Liver (tissue), 9 donors: ENCODE data around the gene C3. TPM values are rescaled to one million over a fixed set of nuclear protein-coding genes. Genes with fewer than 3 reads are reported as not detected.
A peak's percentile ranks its signal among the peaks of the same experiment; 100 is the strongest.

Experiments used
- DNase-seq: peaks from one replicate; pipeline ENCODE4 v3.0.0-alpha.2; 2017; ENCODE audit warnings: low spot score
- H3K27ac ChIP-seq, 2 donors: one replicate each; pipeline ENCODE4 v1.7.0; 2013; ENCODE audit warnings: inconsistent platforms in 2 of 2, low read length in 2 of 2, control low read depth in 1 of 2, low read depth in 1 of 2, mild to moderate bottlenecking in 1 of 2
- H3K27me3 ChIP-seq, 4 donors: one replicate each; pipeline versions ENCODE4 v1.6.1 to v1.7.0; 2013; ENCODE audit warnings: low read length in 3 of 4, inconsistent platforms in 1 of 4, mild to moderate bottlenecking in 1 of 4, moderate library complexity in 1 of 4; ENCODE audit not compliant: control insufficient read depth in 4 of 4, insufficient read depth in 4 of 4
- H3K36me3 ChIP-seq, 4 donors: one replicate each; pipeline versions ENCODE4 v1.6.1 to v1.7.0; 2013; ENCODE audit warnings: low read length in 3 of 4, mild to moderate bottlenecking in 3 of 4, low read depth in 1 of 4, moderate library complexity in 1 of 4; ENCODE audit not compliant: control insufficient read depth in 4 of 4, insufficient read depth in 3 of 4
- H3K4me1 ChIP-seq, 4 donors: one replicate each; pipeline versions ENCODE4 v1.6.1 to v1.7.0; 2013; ENCODE audit warnings: low read length in 3 of 4, mild to moderate bottlenecking in 3 of 4, moderate library complexity in 1 of 4; ENCODE audit not compliant: control insufficient read depth in 4 of 4, insufficient read depth in 4 of 4
- H3K4me3 ChIP-seq, 3 donors: one replicate each; pipeline versions ENCODE4 v1.6.1 to v1.7.0; 2013; ENCODE audit warnings: low read length in 3 of 3, control low read depth in 1 of 3, low read depth in 1 of 3, mild to moderate bottlenecking in 1 of 3
- H3K9ac ChIP-seq, 2 donors: one replicate each; pipeline ENCODE4 v1.7.0; 2013; ENCODE audit warnings: low read length in 2 of 2, mild to moderate bottlenecking in 2 of 2, moderate library complexity in 2 of 2, control low read depth in 1 of 2, low read depth in 1 of 2
- H3K9me3 ChIP-seq, 4 donors: one replicate each; pipeline versions ENCODE4 v1.6.1 to v1.7.0; 2013; ENCODE audit warnings: low read length in 3 of 4; ENCODE audit not compliant: control insufficient read depth in 4 of 4
- EGR1 ChIP-seq, 2 donors: IDR thresholded peaks; 2 replicates each; pipeline ENCODE4 v1.6.1; 2016 to 2018; ENCODE audit warnings: antibody characterized with exemption in 2 of 2, low read depth in 2 of 2
- FOXA1 ChIP-seq: IDR thresholded peaks from 2 replicates; pipeline ENCODE4 v1.6.1; 2016; ENCODE audit warnings: antibody characterized with exemption
- HNF4A ChIP-seq, 2 donors: conservative IDR thresholded peaks; 2 replicates each; pipeline ENCODE4 v1.6.1; 2016; ENCODE audit warnings: antibody characterized with exemption in 2 of 2, mild to moderate bottlenecking in 2 of 2
- HNF4G ChIP-seq: IDR thresholded peaks from 2 replicates; pipeline ENCODE4 v1.6.1; 2016; ENCODE audit warnings: antibody characterized with exemption
- JUND ChIP-seq, 2 donors: IDR thresholded peaks; 2 replicates each; pipeline ENCODE4 v1.6.1; 2016; ENCODE audit warnings: antibody characterized with exemption in 2 of 2
- NR2F2 ChIP-seq: IDR thresholded peaks from 2 replicates; pipeline ENCODE4 v1.6.1; 2016; ENCODE audit warnings: antibody characterized with exemption
- RAD21 ChIP-seq, 2 donors: IDR thresholded peaks; 2 replicates each; pipeline ENCODE4 v1.6.1; 2016; ENCODE audit warnings: antibody characterized with exemption in 2 of 2, mild to moderate bottlenecking in 2 of 2
- RXRA ChIP-seq, 2 donors: IDR thresholded peaks; 2 replicates each; pipeline ENCODE4 v1.6.1; 2017 to 2018; ENCODE audit warnings: antibody characterized with exemption in 2 of 2, mild to moderate bottlenecking in 1 of 2
- SP1 ChIP-seq: IDR thresholded peaks from 2 replicates; pipeline ENCODE4 v1.6.1; 2018; ENCODE audit warnings: antibody characterized with exemption, mild to moderate bottlenecking
- TAF1 ChIP-seq: conservative IDR thresholded peaks from 2 replicates; pipeline ENCODE4 v1.6.1; 2016; ENCODE audit warnings: antibody characterized with exemption, mild to moderate bottlenecking
- YY1 ChIP-seq: IDR thresholded peaks from 2 replicates; pipeline ENCODE4 v1.6.1; 2016; ENCODE audit warnings: antibody characterized with exemption, mild to moderate bottlenecking
- WGBS: extraction: QIAGEN DNeasy Blood & Tissue Kit; methylation state at CpG from one replicate; pipeline ENCODE4 v1.1.7; 2013; 5-methylcytosine and 5-hydroxymethylcytosine counted together
- polyA plus RNA-seq, 2 donors: library from polyadenylated mRNA; stranded (reverse) in 1 of 2; unstranded in 1 of 2; fragments of 200-250 nt in 1 of 2; fragments of >200 nt in 1 of 2; fragmentation: Nextera tagmentation in 1 of 2; extraction: Ambion mirVana in 1 of 2; gene quantifications; one replicate each; pipeline versions ENCODE4 v1.2.1 to v1.2.3, GENCODE V29; 2013 to 2015
- total RNA-seq, 2 donors: library from RNA; depleted of rRNA; stranded (reverse); fragments of >200 nt; gene quantifications; one replicate each; pipeline ENCODE4 v1.2.3, GENCODE V29; 2014
- TF ChIP-seq, protein P1 (sequence below): IDR thresholded peaks from 2 replicates; pipeline ENCODE4 v1.6.1; 2016; ENCODE audit warnings: antibody characterized with exemption
- TF ChIP-seq, protein P2 (sequence below): IDR thresholded peaks from 2 replicates; pipeline ENCODE4 v1.6.1; 2016; ENCODE audit warnings: antibody characterized with exemption
- TF ChIP-seq, protein P3 (sequence below): IDR thresholded peaks from 2 replicates; pipeline ENCODE4 v1.6.1; 2016; ENCODE audit warnings: antibody characterized with exemption
- TF ChIP-seq, protein P4 (sequence below): fragments of 150-350 bp; IDR thresholded peaks from 2 replicates; pipeline ENCODE4 v1.5.1; 2017; ENCODE audit warnings: improper control_type of control experiment, low read depth, low read length; ENCODE audit not compliant: missing input control
- donor health status: healthy.
- donor health status: healthy.
- donor health status: healthy.
- donor health status: healthy.
- donor health status: healthy.

Gene C3
- total and polyA plus RNA-seq, 4 donors = 4,543 to 9,349 (median 8,015) TPM

DNA sequence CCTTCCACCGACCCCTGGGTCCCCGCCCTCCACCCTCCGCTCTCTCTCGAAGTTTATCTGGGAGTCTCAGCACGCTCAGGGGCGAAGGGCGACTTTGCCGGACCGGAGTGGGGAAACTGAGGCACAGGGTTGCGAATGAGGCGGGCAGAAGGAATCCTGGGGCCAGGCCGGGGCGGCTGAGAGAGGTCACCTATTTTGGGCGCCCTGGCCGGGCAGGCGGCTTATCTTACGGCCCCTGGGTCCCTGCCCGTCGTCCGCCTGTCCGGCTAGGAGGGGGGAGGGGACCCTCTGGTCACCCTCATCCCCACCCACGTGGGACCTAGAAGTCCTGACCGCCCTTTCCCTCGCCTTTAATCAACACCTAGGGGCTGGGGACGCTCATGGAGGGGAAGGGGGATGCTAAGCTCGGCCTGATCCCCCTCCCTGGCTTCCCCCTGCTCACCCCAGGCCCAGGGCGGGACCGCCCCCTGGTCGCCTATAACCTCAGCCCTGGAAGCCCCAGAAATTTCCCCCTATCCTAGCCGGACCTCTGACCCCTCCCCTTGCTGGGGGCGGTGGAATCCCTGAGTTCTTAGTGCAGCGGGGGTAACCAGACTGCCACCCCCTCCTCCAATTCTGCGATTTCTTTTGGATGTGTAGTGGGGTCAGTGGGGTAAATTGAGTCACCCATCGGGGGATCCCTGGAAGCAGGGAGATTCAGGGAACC lies 19.6 kb upstream of the C3 start:
- Histone ChIP-seq H3K4me3 (peak overlapping the region; percentile 62 to 72 (median 67)), H3K9me3 (no peaks in the 10 kb centered on the region), H3K4me1 (peaks cover 9 to 45% (median 37%) of the 10 kb centered on the region in 4 donors), H3K27me3 (no peaks in the 10 kb centered on the region), H3K36me3 (peaks cover 0 to 5% (median 2%) of the 10 kb centered on the region in 4 donors), H3K27ac (peak overlapping the region; percentile 77 to 83), H3K9ac (peak overlapping the region; percentile 56 to 60)
- DNase-seq = no peak
- 4% methylated on average over 34 of the region's 34 CpGs for WGBS
- peak in 1 of 2 donors; percentile 5 for TF ChIP-seq RXRA (IDR thresholded peaks at IDR 0.05)
- TF ChIP-seq SP1 = no peak

DNA sequence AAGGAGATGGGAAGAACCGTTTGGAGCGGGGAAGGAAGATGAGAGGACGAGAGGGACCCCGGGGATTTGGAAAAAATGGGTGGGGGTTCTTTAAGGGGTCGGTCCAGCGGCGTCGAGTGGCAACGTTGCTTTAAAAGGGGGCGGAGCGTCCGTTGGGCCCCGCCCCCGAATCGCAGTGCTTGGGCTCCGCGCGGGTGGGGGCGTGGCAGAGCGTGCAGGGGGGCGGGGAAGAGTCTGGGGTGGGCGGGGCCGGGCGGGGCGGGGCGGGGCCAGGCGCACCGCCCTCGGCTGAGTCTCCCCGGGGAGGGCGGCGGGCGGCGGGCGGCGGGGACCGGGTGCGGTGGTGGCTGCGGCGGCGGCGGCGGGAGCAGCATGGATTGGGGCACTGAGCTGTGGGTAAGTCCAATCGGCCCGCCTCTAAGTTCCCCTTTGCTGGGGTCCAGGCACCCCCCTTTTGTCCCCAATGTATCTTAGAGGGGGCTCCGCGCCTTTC lies 19.0 kb upstream of the C3 start, which contains the start of gene TRIP10:
TRIP10 (plus strand) TSS at position 291 of the 493 bp plus-strand sequence; CDS start at position 373, 82 bp downstream.
- Histone ChIP-seq H3K9me3 (no peaks in the 10 kb centered on the region), H3K27me3 (no peaks in the 10 kb centered on the region), H3K27ac (peak within 1 kb of the TSS; percentile 77 to 87), H3K9ac (peak within 1 kb of the TSS; percentile 60 to 62), H3K36me3 (peaks cover 0 to 5% (median 2%) of the 10 kb centered on the region in 4 donors), H3K4me1 (peaks cover 9 to 45% (median 34%) of the 10 kb centered on the region in 4 donors), H3K4me3 (peak within 1 kb of the TSS; percentile 62 to 72 (median 67))
- TF ChIP-seq NR2F2 (peak; percentile 7), TAF1 (no peak), JUND (IDR thresholded peaks at IDR 0.05) (no peak), FOXA1 (no peak), RAD21 (IDR thresholded peaks at IDR 0.05) (no peak)
- peak; percentile 88 for DNase-seq
- under 1% methylated on average over 47 of the region's 47 CpGs for WGBS

DNA sequence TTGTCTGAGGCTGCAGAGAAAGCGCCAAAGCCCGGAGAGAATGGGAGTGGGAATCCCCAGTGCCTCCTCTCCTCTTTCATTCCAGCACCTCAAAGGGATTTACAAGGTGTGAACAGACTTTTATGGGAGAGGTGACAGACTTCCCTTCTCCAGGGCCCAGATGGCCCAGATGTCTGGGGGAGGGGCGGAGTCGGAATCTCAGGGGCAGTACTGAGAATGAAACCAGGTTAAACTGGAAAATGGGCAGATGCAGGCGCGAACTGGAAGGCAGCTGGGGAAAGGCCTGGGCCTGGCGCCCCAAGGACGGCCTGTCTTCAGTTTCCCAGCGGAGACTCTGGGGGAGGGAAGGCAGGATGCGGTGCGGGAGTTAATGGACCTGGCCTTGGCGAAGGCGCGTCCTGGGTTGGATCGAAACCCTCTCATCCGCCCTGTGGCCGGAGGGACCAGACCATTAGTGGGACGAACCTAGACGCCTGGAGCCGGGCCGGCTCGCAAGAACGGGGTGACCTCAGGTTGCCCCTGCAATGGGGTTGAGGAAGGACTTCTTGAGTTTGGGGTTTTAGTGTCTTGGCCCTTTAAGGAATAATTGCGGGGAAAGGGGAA lies 18.4 kb upstream of the C3 start:
- Histone ChIP-seq H3K27me3 (no peaks in the 10 kb centered on the region), H3K4me1 (peaks cover 9 to 46% (median 34%) of the 10 kb centered on the region in 4 donors), H3K9me3 (no peaks in the 10 kb centered on the region), H3K27ac (peak overlapping the region; percentile 71 to 87), H3K36me3 (peaks cover 0 to 5% (median 2%) of the 10 kb centered on the region in 4 donors), H3K4me3 (peak overlapping the region; percentile 27 to 39 (median 36)), H3K9ac (peak overlapping the region; percentile 17 to 62)
- TF ChIP-seq HNF4G (no peak), YY1 (no peak), FOXA1 (no peak), EGR1 (IDR thresholded peaks at IDR 0.05; ENCODE audit: low read depth in 2 of 2) (no peak), JUND (IDR thresholded peaks at IDR 0.05) (no peak), NR2F2 (no peak), HNF4A (conservative IDR thresholded peaks at IDR 0.05) (no peak), RXRA (IDR thresholded peaks at IDR 0.05) (no peak), RAD21 (IDR thresholded peaks at IDR 0.05) (no peak)
- TF ChIP-seq, protein P1, sequence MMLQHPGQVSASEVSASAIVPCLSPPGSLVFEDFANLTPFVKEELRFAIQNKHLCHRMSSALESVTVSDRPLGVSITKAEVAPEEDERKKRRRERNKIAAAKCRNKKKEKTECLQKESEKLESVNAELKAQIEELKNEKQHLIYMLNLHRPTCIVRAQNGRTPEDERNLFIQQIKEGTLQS = no peak
- TF ChIP-seq, protein P2, sequence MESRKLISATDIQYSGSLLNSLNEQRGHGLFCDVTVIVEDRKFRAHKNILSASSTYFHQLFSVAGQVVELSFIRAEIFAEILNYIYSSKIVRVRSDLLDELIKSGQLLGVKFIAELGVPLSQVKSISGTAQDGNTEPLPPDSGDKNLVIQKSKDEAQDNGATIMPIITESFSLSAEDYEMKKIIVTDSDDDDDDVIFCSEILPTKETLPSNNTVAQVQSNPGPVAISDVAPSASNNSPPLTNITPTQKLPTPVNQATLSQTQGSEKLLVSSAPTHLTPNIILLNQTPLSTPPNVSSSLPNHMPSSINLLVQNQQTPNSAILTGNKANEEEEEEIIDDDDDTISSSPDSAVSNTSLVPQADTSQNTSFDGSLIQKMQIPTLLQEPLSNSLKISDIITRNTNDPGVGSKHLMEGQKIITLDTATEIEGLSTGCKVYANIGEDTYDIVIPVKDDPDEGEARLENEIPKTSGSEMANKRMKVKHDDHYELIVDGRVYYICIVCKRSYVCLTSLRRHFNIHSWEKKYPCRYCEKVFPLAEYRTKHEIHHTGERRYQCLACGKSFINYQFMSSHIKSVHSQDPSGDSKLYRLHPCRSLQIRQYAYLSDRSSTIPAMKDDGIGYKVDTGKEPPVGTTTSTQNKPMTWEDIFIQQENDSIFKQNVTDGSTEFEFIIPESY = no peak
- TF ChIP-seq, protein P3, sequence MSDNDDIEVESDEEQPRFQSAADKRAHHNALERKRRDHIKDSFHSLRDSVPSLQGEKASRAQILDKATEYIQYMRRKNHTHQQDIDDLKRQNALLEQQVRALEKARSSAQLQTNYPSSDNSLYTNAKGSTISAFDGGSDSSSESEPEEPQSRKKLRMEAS = no peak
- TF ChIP-seq, protein P4, sequence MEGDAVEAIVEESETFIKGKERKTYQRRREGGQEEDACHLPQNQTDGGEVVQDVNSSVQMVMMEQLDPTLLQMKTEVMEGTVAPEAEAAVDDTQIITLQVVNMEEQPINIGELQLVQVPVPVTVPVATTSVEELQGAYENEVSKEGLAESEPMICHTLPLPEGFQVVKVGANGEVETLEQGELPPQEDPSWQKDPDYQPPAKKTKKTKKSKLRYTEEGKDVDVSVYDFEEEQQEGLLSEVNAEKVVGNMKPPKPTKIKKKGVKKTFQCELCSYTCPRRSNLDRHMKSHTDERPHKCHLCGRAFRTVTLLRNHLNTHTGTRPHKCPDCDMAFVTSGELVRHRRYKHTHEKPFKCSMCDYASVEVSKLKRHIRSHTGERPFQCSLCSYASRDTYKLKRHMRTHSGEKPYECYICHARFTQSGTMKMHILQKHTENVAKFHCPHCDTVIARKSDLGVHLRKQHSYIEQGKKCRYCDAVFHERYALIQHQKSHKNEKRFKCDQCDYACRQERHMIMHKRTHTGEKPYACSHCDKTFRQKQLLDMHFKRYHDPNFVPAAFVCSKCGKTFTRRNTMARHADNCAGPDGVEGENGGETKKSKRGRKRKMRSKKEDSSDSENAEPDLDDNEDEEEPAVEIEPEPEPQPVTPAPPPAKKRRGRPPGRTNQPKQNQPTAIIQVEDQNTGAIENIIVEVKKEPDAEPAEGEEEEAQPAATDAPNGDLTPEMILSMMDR = no peak
- 8% methylated on average over 24 of the region's 24 CpGs for WGBS
- DNase-seq = no peak
